ENCODE measurements around the gene PRSS2. TPM values are rescaled to one million over a fixed set of nuclear protein-coding genes. Genes with fewer than 3 reads are reported as not detected.

PRSS2 gene
- total RNA-seq, 1 experiment from 2014 or later, result not detected

GRCh38 chr7:142787034-142787768 lies 16.4 kb downstream of the PRSS2 start:
- DNase-seq (ENCODE audit: low spot score), result no peak

GRCh38 chr7:142787783-142788182 lies 17.0 kb downstream of the PRSS2 start:
- no peak for DNase-seq (ENCODE audit: low spot score)

GRCh38 chr7:142788303-142789289 lies 17.8 kb downstream of the PRSS2 start:
- DNase-seq (ENCODE audit: low spot score), result no peak

GRCh38 chr7:142789441-142789840 lies 18.7 kb downstream of the PRSS2 start:
- DNase-seq (ENCODE audit: low spot score), result no peak

- DNase-seq (ENCODE audit: low spot score), result no peak
These were observed 19.3 kb downstream of the PRSS2 start for GRCh38 chr7:142790056-142790455.

GRCh38 chr7:142790555-142790954 lies 19.8 kb downstream of the PRSS2 start:
- peak; percentile 37 for DNase-seq (ENCODE audit: low spot score)

- DNase-seq (ENCODE audit: low spot score), result no peak
These were observed 20.7 kb downstream of the PRSS2 start for GRCh38 chr7:142791502-142791901.

GRCh38 chr7:142792129-142792528 lies 21.4 kb downstream of the PRSS2 start:
- no peak for DNase-seq (ENCODE audit: low spot score)

- DNase-seq (ENCODE audit: low spot score), result no peak
These were observed 21.8 kb downstream of the PRSS2 start for GRCh38 chr7:142792593-142792992.

- DNase-seq (ENCODE audit: low spot score), result no peak
These were observed 22.4 kb downstream of the PRSS2 start for GRCh38 chr7:142793156-142793555.

- no peak for DNase-seq (ENCODE audit: low spot score)
These were observed 24.6 kb downstream of the PRSS2 start for GRCh38 chr7:142795339-142795863.

GRCh38 chr7:142796001-142796500 lies 25.3 kb downstream of the PRSS2 start:
- DNase-seq (ENCODE audit: low spot score), result no peak

GRCh38 chr7:142796501-142797390 lies 26.0 kb downstream of the PRSS2 start:
- no peak for DNase-seq (ENCODE audit: low spot score)

GRCh38 chr7:142797391-142798377 lies 26.9 kb downstream of the PRSS2 start:
- DNase-seq (ENCODE audit: low spot score), result no peak

- DNase-seq (ENCODE audit: low spot score), result no peak
These were observed 28.0 kb downstream of the PRSS2 start for GRCh38 chr7:142798451-142799436.

GRCh38 chr7:142799437-142799835 lies 28.7 kb downstream of the PRSS2 start:
- no peak for DNase-seq (ENCODE audit: low spot score)

- no peak for DNase-seq (ENCODE audit: low spot score)
These were observed 29.3 kb downstream of the PRSS2 start for GRCh38 chr7:142800088-142800487.

GRCh38 chr7:142800699-142801260 lies 30.0 kb downstream of the PRSS2 start:
- DNase-seq (ENCODE audit: low spot score), result no peak
